H1 (cell line): Measurements from ENCODE around the gene OBP2B. TPM values are rescaled to one million over a fixed set of nuclear protein-coding genes. Genes with fewer than 3 reads are reported as not detected.
"Not testable (repeated sequence)": the region's sequence is repeated elsewhere in the genome, so short reads cannot be mapped to it uniquely, and the experiment has no call there.

Source experiments
- CTCF ChIA-PET: fragments of 300-600 bp; sonication (Branson Sonifier 250); formaldehyde crosslinking; loops from one replicate; lab custom pipeline; 2021; ENCODE audit not compliant: partially characterized antibody; lab: Charles Lee
- POLR2A ChIA-PET: fragments of 300-600 bp; sonication (Branson Sonifier 250); formaldehyde crosslinking; loops from one replicate; lab custom pipeline; 2021; ENCODE audit warnings: inconsistent platforms; ENCODE audit not compliant: partially characterized antibody; lab: Charles Lee
- DNase-seq, 2 experiments: peaks; one replicate each; pipeline versions ENCODE4 v3.0.0 to v3.0.0-alpha.2; 2010 to 2022; ENCODE audit warnings: low spot score in 2 of 2, low read depth in 1 of 2, mixed read lengths in 1 of 2
- FAIRE-seq: peaks from 2 replicates; lab custom pipeline; 2011; peaks lifted over from hg19 to GRCh38; lab: Jason Lieb, UNC
- H2AFZ ChIP-seq: 2 replicates; pipeline ENCODE4 v1.8.1; 2012; ENCODE audit warnings: low read length, inconsistent platforms
- H2AK5ac ChIP-seq: 2 replicates; pipeline ENCODE4 v1.6.1; 2013; ENCODE audit warnings: low read depth, low read length
- H2BK120ac ChIP-seq: replicated peaks from 2 replicates; pipeline ENCODE3; 2013; ENCODE audit warnings: low read depth, low read length, inconsistent platforms
- H2BK12ac ChIP-seq: 2 replicates; pipeline ENCODE4 v1.6.1; 2013; ENCODE audit warnings: low read depth, low read length
- H2BK15ac ChIP-seq: 2 replicates; pipeline ENCODE4 v1.6.1; 2013; ENCODE audit warnings: low read length
- H2BK20ac ChIP-seq: 2 replicates; pipeline ENCODE4 v1.6.1; 2013; ENCODE audit warnings: low read length
- H2BK5ac ChIP-seq: 2 replicates; pipeline ENCODE4 v1.6.1; 2013; ENCODE audit warnings: low read depth, low read length
- H3K14ac ChIP-seq: 2 replicates; pipeline ENCODE4 v1.6.1; 2013; ENCODE audit warnings: inconsistent platforms; ENCODE audit not compliant: insufficient read length
- H3K18ac ChIP-seq: 2 replicates; pipeline ENCODE4 v1.6.1; 2013; ENCODE audit warnings: low read length; ENCODE audit errors: extremely low read depth
- H3K23ac ChIP-seq: 2 replicates; pipeline ENCODE4 v1.6.1; 2013; ENCODE audit warnings: inconsistent platforms; ENCODE audit not compliant: insufficient read length
- H3K23me2 ChIP-seq: 2 replicates; pipeline ENCODE4 v1.6.1; 2013; ENCODE audit warnings: low read depth, low read length
- H3K27ac ChIP-seq: 2 replicates; pipeline ENCODE4 v1.6.1; 2011; ENCODE audit warnings: low read depth, low read length, inconsistent platforms
- H3K27me3 ChIP-seq, 4 experiments: replicated peaks in 1 of 4; 1 replicate in 1 of 4; 2 replicates in 3 of 4; pipeline versions ENCODE4 v1.6.1 to v1.8.1; 2011 to 2013; ENCODE audit warnings: low read length in 3 of 4, mild to moderate bottlenecking in 3 of 4, inconsistent platforms in 2 of 4, mixed read lengths in 2 of 4, moderate library complexity in 1 of 4; ENCODE audit not compliant: control insufficient read depth in 3 of 4, insufficient read depth in 3 of 4; ENCODE audit errors: extremely low read depth in 1 of 4
- H3K36me3 ChIP-seq, 4 experiments: 2 replicates each; pipeline versions ENCODE4 v1.6.1 to v1.8.1; 2011 to 2013; ENCODE audit warnings: mild to moderate bottlenecking in 4 of 4, low read length in 3 of 4, moderate library complexity in 2 of 4, control low read depth in 1 of 4, inconsistent platforms in 1 of 4; ENCODE audit not compliant: insufficient read depth in 4 of 4, control insufficient read depth in 2 of 4
- H3K4ac ChIP-seq: replicated peaks from 2 replicates; pipeline ENCODE3; 2013; ENCODE audit warnings: low read length, low read depth, mixed read lengths, inconsistent platforms; ENCODE audit not compliant: insufficient read length
- H3K4me1 ChIP-seq, 4 experiments: replicated peaks in 1 of 4; 1 replicate in 1 of 4; 2 replicates in 3 of 4; pipeline versions ENCODE4 v1.6.1 to v1.8.1; 2011 to 2013; ENCODE audit warnings: low read length in 3 of 4, inconsistent platforms in 2 of 4, mixed read lengths in 1 of 4; ENCODE audit not compliant: insufficient read depth in 4 of 4, control insufficient read depth in 3 of 4
- H3K4me2 ChIP-seq, 2 experiments: 2 replicates each; pipeline versions ENCODE4 v1.6.1 to v1.8.1; 2011 to 2013; ENCODE audit warnings: low read depth in 2 of 2, low read length in 2 of 2, control low read depth in 1 of 2, inconsistent platforms in 1 of 2, mild to moderate bottlenecking in 1 of 2; ENCODE audit not compliant: insufficient read depth in 1 of 2
- H3K4me3 ChIP-seq, 4 experiments: fragments of 200-600, 300-600 bp in 1 of 4; sonication (generic), shearing (Covaris generic), sonication (Bioruptor Twin) in 1 of 4; 2 replicates each; pipeline versions ENCODE4 v1.5.1 to v1.8.1; 2011 to 2016; ENCODE audit warnings: low read length in 4 of 4, low read depth in 3 of 4, control low read depth in 2 of 4, inconsistent platforms in 2 of 4, mild to moderate bottlenecking in 2 of 4, mixed read lengths in 1 of 4, moderate library complexity in 1 of 4; ENCODE audit not compliant: insufficient read depth in 2 of 4; ENCODE audit errors: extremely low read depth in 1 of 4
- H3K56ac ChIP-seq: replicated peaks from 2 replicates; pipeline ENCODE3; 2013; ENCODE audit warnings: low read depth, mild to moderate bottlenecking, mixed read lengths, low read length, inconsistent platforms; ENCODE audit not compliant: insufficient read length
- H3K79me1 ChIP-seq: 2 replicates; pipeline ENCODE4 v1.6.1; 2013; ENCODE audit warnings: low read depth, low read length, control low read depth
- H3K79me2 ChIP-seq, 2 experiments: 2 replicates each; pipeline versions ENCODE4 v1.6.1 to v1.8.1; 2012 to 2013; ENCODE audit warnings: low read length in 2 of 2, mild to moderate bottlenecking in 2 of 2, inconsistent platforms in 1 of 2; ENCODE audit not compliant: insufficient read depth in 2 of 2, control insufficient read depth in 1 of 2
- H3K9ac ChIP-seq, 4 experiments: replicated peaks in 1 of 4; 1 replicate in 1 of 4; 2 replicates in 3 of 4; pipeline versions ENCODE4 v1.6.1 to v1.8.1; 2011 to 2013; ENCODE audit warnings: low read depth in 3 of 4, low read length in 3 of 4, control low read depth in 2 of 4, mild to moderate bottlenecking in 2 of 4, moderate library complexity in 2 of 4, inconsistent platforms in 1 of 4; ENCODE audit errors: extremely low read depth in 1 of 4
- H3K9me3 ChIP-seq, 2 experiments: 2 replicates each; pipeline versions ENCODE4 v1.6.1 to v1.8.1; 2012 to 2013; ENCODE audit warnings: mild to moderate bottlenecking in 2 of 2, moderate library complexity in 2 of 2, control low read depth in 1 of 2, inconsistent platforms in 1 of 2, low read depth in 1 of 2, low read length in 1 of 2, mixed read lengths in 1 of 2; ENCODE audit not compliant: insufficient read depth in 2 of 2
- H4K20me1 ChIP-seq, 2 experiments: replicated peaks in 1 of 2; 2 replicates each; pipeline versions ENCODE3 to v1.8.1; 2011 to 2013; ENCODE audit warnings: inconsistent platforms in 2 of 2, low read length in 2 of 2, mild to moderate bottlenecking in 1 of 2; ENCODE audit not compliant: insufficient read depth in 2 of 2, control insufficient read depth in 1 of 2
- H4K5ac ChIP-seq: 2 replicates; pipeline ENCODE4 v1.6.1; 2013; ENCODE audit warnings: low read length, low read depth, mixed read lengths, inconsistent platforms; ENCODE audit not compliant: insufficient read length
- H4K8ac ChIP-seq: 2 replicates; pipeline ENCODE4 v1.8.0; 2013; ENCODE audit warnings: mild to moderate bottlenecking, moderate library complexity, low read length, inconsistent platforms; ENCODE audit not compliant: insufficient read depth; ENCODE audit errors: extremely low read depth
- H4K91ac ChIP-seq: replicated peaks from 2 replicates; pipeline ENCODE3; 2013; ENCODE audit warnings: low read length, mixed read lengths, inconsistent platforms; ENCODE audit not compliant: insufficient read length
- WGBS, 2 experiments: shearing (Covaris generic) in 1 of 2; methylation state at CpG; one replicate each; pipeline versions ENCODE4 v1.1.6 to v1.1.7; 2013 to 2015; ENCODE audit warnings: low lambda C conversion rate in 2 of 2, mixed read lengths in 2 of 2, inconsistent platforms in 1 of 2, low coverage in 1 of 2, missing lambda C conversion rate in 1 of 2; ENCODE audit not compliant: insufficient replicate concordance in 2 of 2, insufficient coverage in 1 of 2, insufficient read length in 1 of 2; ENCODE audit errors: extremely low coverage in 1 of 2, missing lambda C conversion rate in 1 of 2; 5-methylcytosine and 5-hydroxymethylcytosine counted together
- polyA plus RNA-seq, 7 experiments: library from polyadenylated mRNA; depleted of rRNA in 3 of 7; stranded (reverse) in 5 of 7; unstranded in 2 of 7; fragments of >200 nt in 5 of 7; fragments of 200-250 nt in 2 of 7; gene quantifications; 1 replicate in 5 of 7; 2 replicates in 1 of 7; 4 replicates in 1 of 7; pipeline versions ENCODE4 v1.2.1 to v1.2.3, GENCODE V29; 2011 to 2013; ENCODE audit warnings: missing spikeins in 2 of 7, mixed read lengths in 2 of 7
- total RNA-seq: library from RNA; stranded (reverse); fragmentation: NEBNext Ultra II Directional; extraction: Animal tissue kit (Norgen Biotek cat#: 25700); gene quantifications from 2 replicates; pipeline ENCODE4 v1.2.1, GENCODE V29; 2021

Gene OBP2B
- total and polyA plus RNA-seq, 2 of the 8 experiments (the other 6 are each of a cell fraction or from before 2014, with no cell fraction given) = not detected

- H3K14ac ChIP-seq, H4K5ac ChIP-seq, H3K4ac ChIP-seq, H2AK5ac ChIP-seq, H3K27ac ChIP-seq, H3K79me1 ChIP-seq, H3K36me3 ChIP-seq, H3K79me2 ChIP-seq, H2BK15ac ChIP-seq, H4K8ac ChIP-seq, H3K23ac ChIP-seq, H2BK12ac ChIP-seq, H3K4me3 ChIP-seq, H2BK120ac ChIP-seq, H3K4me2 ChIP-seq, H4K20me1 ChIP-seq, FAIRE-seq, H2BK5ac ChIP-seq, DNase-seq, H3K9me3 ChIP-seq, H3K23me2 ChIP-seq, H4K91ac ChIP-seq, H3K56ac ChIP-seq, H3K4me1 ChIP-seq, POLR2A ChIA-PET, H2AFZ ChIP-seq, H2BK20ac ChIP-seq, H3K9ac ChIP-seq, H3K18ac ChIP-seq: not testable (repeated sequence)
- peaks cover 10 to 49% (median 35%) of the 10 kb centered on the region in 4 experiments for H3K27me3 ChIP-seq
- CTCF ChIA-PET = interaction anchor here (1.1 to 2.3 kb wide), 3 partner anchors 11 to 112 kb away, joined by 3 to 20 read pairs (median 3); no protein-coding TSS in a partner anchor
- WGBS, 2 experiments = 95% methylated on average over 11 of the region's 16 CpGs; no CpG with 5 or more reads in 1 of the 2 experiments
These were observed 725 bp downstream of the OBP2B start for GRCh38 chr9:133208171-133208879.
